Right atrium auricular region (tissue), 2 donors: Measurements from ENCODE around the gene POMC. TPM values are rescaled to one million over a fixed set of nuclear protein-coding genes. Genes with fewer than 3 reads are reported as not detected.

Experiments used
- DNase-seq: peaks from one replicate; pipeline ENCODE4 v3.0.0-alpha.2; 2019; ENCODE audit warnings: low spot score
- H3K27ac ChIP-seq, 2 donors: fragments of 200-600 bp; sonication (generic); 1 replicate in 1 of 2; 2 replicates in 1 of 2; pipeline ENCODE4 v1.5.1; 2016 to 2019
- H3K27me3 ChIP-seq, 2 donors: fragments of 200-600 bp; sonication (generic); one replicate each; pipeline versions ENCODE4 v1.5.1 to v1.6.0; 2017 to 2019
- H3K36me3 ChIP-seq: fragments of 200-600 bp; sonication (generic); one replicate; pipeline ENCODE4 v1.5.1; 2016
- H3K4me1 ChIP-seq, 2 donors: fragments of 200-600 bp; sonication (generic); one replicate each; pipeline versions ENCODE4 v1.5.1 to v1.6.0; 2017 to 2019
- H3K4me3 ChIP-seq, 2 donors: fragments of 200-600 bp; sonication (generic); 1 replicate in 1 of 2; 2 replicates in 1 of 2; pipeline ENCODE4 v1.5.1; 2017 to 2019; ENCODE audit warnings: mild to moderate bottlenecking in 1 of 2, moderate library complexity in 1 of 2
- H3K9me3 ChIP-seq, 2 donors: fragments of 200-600 bp; sonication (generic); one replicate each; pipeline ENCODE4 v1.5.1; 2019
- total RNA-seq, 2 donors: library from RNA; depleted of rRNA; stranded (reverse); fragments of >200 nt; gene quantifications; one replicate each; pipeline ENCODE4 v1.1.0, GENCODE V29; 2016
- TF ChIP-seq, protein P1 (sequence below), 2 donors: fragments of 200-600 bp; sonication (generic); IDR thresholded peaks; one replicate each; pipeline ENCODE4 v1.5.1; 2019; ENCODE audit warnings: antibody characterized with exemption in 2 of 2

Gene POMC
- total RNA-seq, 2 donors from 2014 or later = 9.0 to 12.6 TPM

DNA sequence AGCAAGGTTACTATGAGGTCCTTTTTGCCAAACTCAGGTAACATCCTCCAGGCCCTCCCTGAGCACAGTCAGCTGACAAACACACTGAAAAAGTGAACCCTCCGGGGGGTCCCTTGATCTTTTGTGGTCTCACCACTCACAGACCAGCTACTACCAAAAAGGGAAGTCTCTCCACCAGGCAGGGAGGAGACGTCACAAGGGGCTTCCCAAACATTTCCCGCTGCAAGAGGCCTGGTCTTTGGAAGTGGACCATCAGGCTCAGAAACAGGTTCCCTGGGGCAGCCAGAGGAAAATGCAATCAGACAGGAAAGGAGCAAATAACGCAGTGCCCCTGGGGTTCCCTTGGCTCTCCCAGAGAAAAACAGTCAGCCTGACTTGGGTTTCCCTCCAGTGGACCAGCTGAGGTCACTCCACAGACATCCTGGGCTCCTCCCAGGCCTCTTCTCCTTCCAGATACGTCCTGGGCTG, 38.7 kb upstream of the POMC start:
- DNase-seq = no peak
- Histone ChIP-seq H3K27ac (no peak overlapping the region), H3K36me3 (no peaks in the 10 kb centered on the region), H3K4me3 (no peak overlapping the region), H3K4me1 (no peaks in the 10 kb centered on the region), H3K9me3 (no peaks in the 10 kb centered on the region), H3K27me3 (no peaks in the 10 kb centered on the region)
- TF ChIP-seq, protein P1, sequence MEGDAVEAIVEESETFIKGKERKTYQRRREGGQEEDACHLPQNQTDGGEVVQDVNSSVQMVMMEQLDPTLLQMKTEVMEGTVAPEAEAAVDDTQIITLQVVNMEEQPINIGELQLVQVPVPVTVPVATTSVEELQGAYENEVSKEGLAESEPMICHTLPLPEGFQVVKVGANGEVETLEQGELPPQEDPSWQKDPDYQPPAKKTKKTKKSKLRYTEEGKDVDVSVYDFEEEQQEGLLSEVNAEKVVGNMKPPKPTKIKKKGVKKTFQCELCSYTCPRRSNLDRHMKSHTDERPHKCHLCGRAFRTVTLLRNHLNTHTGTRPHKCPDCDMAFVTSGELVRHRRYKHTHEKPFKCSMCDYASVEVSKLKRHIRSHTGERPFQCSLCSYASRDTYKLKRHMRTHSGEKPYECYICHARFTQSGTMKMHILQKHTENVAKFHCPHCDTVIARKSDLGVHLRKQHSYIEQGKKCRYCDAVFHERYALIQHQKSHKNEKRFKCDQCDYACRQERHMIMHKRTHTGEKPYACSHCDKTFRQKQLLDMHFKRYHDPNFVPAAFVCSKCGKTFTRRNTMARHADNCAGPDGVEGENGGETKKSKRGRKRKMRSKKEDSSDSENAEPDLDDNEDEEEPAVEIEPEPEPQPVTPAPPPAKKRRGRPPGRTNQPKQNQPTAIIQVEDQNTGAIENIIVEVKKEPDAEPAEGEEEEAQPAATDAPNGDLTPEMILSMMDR (IDR thresholded peaks at IDR 0.05) = no peak

DNA sequence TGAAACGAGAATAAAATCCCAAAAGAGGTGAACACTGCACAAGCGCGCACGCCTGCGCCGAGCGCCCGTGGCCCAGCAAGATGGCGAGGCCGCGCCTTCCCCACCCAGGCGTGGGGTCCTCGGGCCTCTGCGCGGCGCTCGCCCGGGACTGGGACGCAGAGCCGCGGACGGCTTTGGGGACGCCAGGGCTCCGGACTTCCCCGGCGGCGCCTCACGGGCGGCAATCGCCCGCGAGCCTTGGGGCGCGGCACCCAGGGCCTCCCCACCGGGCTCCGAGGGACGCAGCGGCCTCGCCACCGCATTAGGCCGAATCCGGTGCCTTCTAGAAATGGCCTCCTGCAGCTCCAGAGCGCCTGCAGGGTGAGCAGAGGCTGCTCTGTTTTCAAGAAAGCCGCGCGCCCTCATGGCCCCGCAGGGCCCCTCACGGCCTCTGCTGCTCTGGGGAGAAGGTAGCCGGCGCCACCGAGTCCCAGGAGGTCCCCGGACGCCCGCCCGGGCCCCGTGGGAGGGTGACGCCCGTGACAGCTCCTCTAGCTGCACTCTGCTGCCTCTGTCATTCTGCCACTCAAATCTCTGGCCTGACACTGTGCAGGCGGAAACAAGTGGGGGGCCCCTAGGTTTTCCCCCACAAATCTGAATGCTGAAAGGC, 35.9 kb upstream of the POMC start:
- Histone ChIP-seq H3K4me3 (peak overlapping the region in 1 of 2 donors; percentile 45), H3K4me1 (no peaks in the 10 kb centered on the region), H3K36me3 (no peaks in the 10 kb centered on the region), H3K27ac (no peak overlapping the region), H3K9me3 (no peaks in the 10 kb centered on the region), H3K27me3 (no peaks in the 10 kb centered on the region)
- no peak for DNase-seq
- TF ChIP-seq, protein P1 (IDR thresholded peaks at IDR 0.05) = no peak

DNA sequence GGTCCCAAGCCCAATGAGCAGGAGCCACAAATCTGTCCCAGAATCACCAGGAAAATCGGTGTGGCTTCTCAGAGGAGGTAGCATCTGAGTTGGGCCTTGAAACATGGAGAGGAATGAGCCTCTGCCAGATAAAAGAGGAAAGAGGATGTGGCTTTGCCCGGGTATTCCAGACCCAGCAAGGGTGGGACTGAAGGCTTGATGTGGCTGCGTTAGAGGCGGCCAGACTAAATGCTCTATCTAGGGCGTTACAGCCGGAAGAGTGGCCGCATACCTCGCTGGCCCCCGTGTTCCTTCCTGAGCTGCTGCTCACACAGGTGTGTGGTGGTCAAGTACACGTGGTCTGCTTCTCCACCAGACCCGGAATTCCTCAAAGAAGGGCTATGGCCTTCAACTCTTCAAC, 33.9 kb upstream of the POMC start:
- Histone ChIP-seq H3K4me1 (no peaks in the 10 kb centered on the region), H3K36me3 (no peaks in the 10 kb centered on the region), H3K27me3 (no peaks in the 10 kb centered on the region), H3K9me3 (no peaks in the 10 kb centered on the region), H3K4me3 (no peak overlapping the region), H3K27ac (no peak overlapping the region)
- TF ChIP-seq, protein P1 (IDR thresholded peaks at IDR 0.05) = no peak
- no peak for DNase-seq

DNA sequence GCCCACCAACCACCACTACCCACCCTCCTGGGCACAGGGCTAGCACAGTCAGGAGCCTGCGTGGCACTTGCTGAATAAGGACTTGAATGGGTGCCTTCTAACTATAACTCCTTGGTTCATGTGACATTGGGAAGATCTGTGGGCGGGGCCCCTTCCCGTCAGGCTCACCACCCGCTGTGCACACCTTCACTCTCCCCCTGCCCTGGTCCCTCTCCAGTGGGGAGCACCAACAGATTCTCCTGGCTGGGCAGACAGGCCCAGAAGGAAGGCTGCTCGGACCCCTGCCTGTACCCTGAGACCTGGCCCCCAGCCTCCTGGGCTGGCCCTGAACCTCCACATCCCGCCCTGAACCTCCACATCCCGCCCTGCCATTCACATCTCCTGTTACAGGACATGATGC, 33.4 kb upstream of the POMC start:
- TF ChIP-seq, protein P1 (IDR thresholded peaks at IDR 0.05) = no peak
- Histone ChIP-seq H3K4me3 (no peak overlapping the region), H3K36me3 (no peaks in the 10 kb centered on the region), H3K27me3 (no peaks in the 10 kb centered on the region), H3K27ac (no peak overlapping the region), H3K4me1 (no peaks in the 10 kb centered on the region), H3K9me3 (no peaks in the 10 kb centered on the region)
- no peak for DNase-seq

DNA sequence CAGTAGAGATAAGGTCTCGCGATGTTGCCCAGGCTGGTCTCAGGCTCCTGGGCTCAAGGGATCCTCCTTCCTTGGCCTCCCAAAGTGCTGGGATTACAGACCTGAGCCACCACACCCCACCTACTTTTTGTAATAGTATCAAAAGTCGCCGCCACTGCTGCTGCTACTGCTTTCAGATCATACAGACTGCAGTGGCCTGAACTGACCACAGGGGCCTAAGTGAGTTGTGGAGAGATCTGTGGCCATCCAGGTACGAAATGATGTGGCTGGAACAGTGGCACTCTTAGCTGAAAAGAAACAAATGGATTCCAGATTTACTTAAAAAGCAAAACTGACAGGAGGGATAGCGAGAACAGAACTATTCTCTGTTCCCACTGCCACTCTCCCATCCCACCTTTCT, 32.9 kb upstream of the POMC start:
- Histone ChIP-seq H3K36me3 (no peaks in the 10 kb centered on the region), H3K9me3 (no peaks in the 10 kb centered on the region), H3K4me3 (no peak overlapping the region), H3K4me1 (no peaks in the 10 kb centered on the region), H3K27me3 (no peaks in the 10 kb centered on the region), H3K27ac (no peak overlapping the region)
- TF ChIP-seq, protein P1 (IDR thresholded peaks at IDR 0.05) = no peak
- DNase-seq = no peak

DNA sequence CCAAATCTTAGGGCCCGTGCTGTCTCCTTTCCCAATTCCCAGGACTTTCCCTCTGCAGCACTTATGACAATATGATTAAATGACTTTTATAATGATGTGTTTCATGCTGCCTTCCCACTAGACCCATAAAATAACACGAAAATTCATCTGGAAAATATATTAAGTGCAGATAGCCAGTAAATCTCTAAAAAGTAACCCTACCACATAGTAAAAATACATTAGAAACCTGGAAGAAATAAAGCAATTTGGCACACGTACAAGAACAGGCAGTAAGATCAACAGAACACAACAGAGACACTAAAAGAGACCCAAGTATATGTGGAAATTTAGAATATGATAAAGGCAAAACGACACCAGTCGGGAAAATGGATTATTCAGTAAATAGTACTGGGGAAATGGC, 30.2 kb upstream of the POMC start:
- Histone ChIP-seq H3K4me3 (no peak overlapping the region), H3K27me3 (no peaks in the 10 kb centered on the region), H3K9me3 (no peaks in the 10 kb centered on the region), H3K36me3 (no peaks in the 10 kb centered on the region), H3K4me1 (no peaks in the 10 kb centered on the region), H3K27ac (no peak overlapping the region)
- DNase-seq = no peak
- TF ChIP-seq, protein P1 (IDR thresholded peaks at IDR 0.05) = no peak
